A549 (cell line): Measurements from ENCODE around the gene TEX36. TPM values are rescaled to one million over a fixed set of nuclear protein-coding genes. Genes with fewer than 3 reads are reported as not detected.

Experiments
- ATAC-seq, 2 experiments: fragments of 200-7000 bp in 1 of 2; fragments of >200 bp in 1 of 2; cut with Nextera tagmentation in 1 of 2; cut with Tn5 transposase in 1 of 2; 3 replicates each; pipeline versions ENCODE4 v1.8.0 to v1.9.1; 2018 to 2020; ENCODE audit warnings: mild to moderate bottlenecking in 1 of 2, moderate library complexity in 1 of 2
- CTCF ChIA-PET: fragments of 300-600 bp; sonication (Branson Sonifier 250); formaldehyde crosslinking; extraction: SDS; loops from one replicate; lab custom pipeline; 2021; ENCODE audit warnings: antibody characterized with exemption, inconsistent platforms; lab: Yijun Ruan, JAX
- POLR2A ChIA-PET: fragments of 350-600 bp; formaldehyde crosslinking; extraction: SDS; loops from one replicate; lab custom pipeline; 2021; ENCODE audit warnings: antibody characterized with exemption, inconsistent platforms; lab: Yijun Ruan, JAX
- DNase-seq, 2 experiments: peaks; one replicate each; pipeline versions ENCODE4 v3.0.0 to v3.0.0-alpha.2; 2011 to 2016; ENCODE audit warnings: low read depth in 1 of 2, low spot score in 1 of 2
- FAIRE-seq: peaks from 2 replicates; lab custom pipeline; 2011; peaks lifted over from hg19 to GRCh38; lab: Jason Lieb, UNC
- H3K27ac ChIP-seq, 2 experiments: fragments of >200 bp; sonication (Bioruptor Twin); formaldehyde crosslinking; 3 replicates each; pipeline ENCODE4 v1.5.1; 2016 to 2017
- H3K4me1 ChIP-seq: fragments of >200 bp; sonication (Bioruptor Twin); formaldehyde crosslinking; 3 replicates; pipeline ENCODE4 v1.6.1; 2016
- H3K4me2 ChIP-seq: fragments of >200 bp; sonication (Bioruptor Twin); formaldehyde crosslinking; 3 replicates; pipeline ENCODE4 v1.6.1; 2016
- H3K4me3 ChIP-seq: fragments of >200 bp; sonication (Bioruptor Twin); formaldehyde crosslinking; 3 replicates; pipeline ENCODE4 v1.5.1; 2016
- H3K9me3 ChIP-seq: fragments of >200 bp; sonication (Bioruptor Twin); formaldehyde crosslinking; 3 replicates; pipeline ENCODE4 v1.6.1; 2016
- BCL3 ChIP-seq: fragments of >200 bp; sonication (Bioruptor Twin); formaldehyde crosslinking; IDR thresholded peaks from 3 replicates; pipeline ENCODE4 v1.6.1; 2016
- BHLHE40 ChIP-seq: IDR thresholded peaks from 2 replicates; pipeline ENCODE4 v1.6.1; 2012; ENCODE audit warnings: low read depth, low read length, inconsistent platforms
- CBX2 ChIP-seq: fragments of 200-600 bp; sonication (generic); IDR thresholded peaks from 2 replicates; pipeline ENCODE4 v1.6.1; 2016; ENCODE audit warnings: low read depth, mild to moderate bottlenecking, borderline replicate concordance
- CBX8 ChIP-seq: fragments of 200-600 bp; sonication (generic); IDR thresholded peaks from 2 replicates; pipeline ENCODE4 v1.6.1; 2016
- CHD4 ChIP-seq: fragments of 200-600 bp; sonication (generic); IDR thresholded peaks from 2 replicates; pipeline ENCODE4 v1.6.1; 2016; ENCODE audit warnings: antibody characterized with exemption, mild to moderate bottlenecking, borderline replicate concordance
- E2F6 ChIP-seq: IDR thresholded peaks from 2 replicates; pipeline ENCODE4 v1.6.1; 2012; ENCODE audit warnings: low read depth, borderline replicate concordance
- EHMT2 ChIP-seq: fragments of 200-600 bp; sonication (generic); IDR thresholded peaks from 2 replicates; pipeline ENCODE4 v1.6.1; 2016; ENCODE audit warnings: antibody characterized with exemption, low read depth, mild to moderate bottlenecking, moderate library complexity
- ELK1 ChIP-seq: fragments of 150-350 bp; IDR thresholded peaks from 2 replicates; pipeline ENCODE4 v1.6.1; 2014; ENCODE audit warnings: low read depth, mild to moderate bottlenecking, low read length
- GATA3 ChIP-seq: IDR thresholded peaks from 2 replicates; pipeline ENCODE4 v1.6.1; 2012; ENCODE audit warnings: borderline replicate concordance
- HDAC2 ChIP-seq: fragments of 200-600 bp; sonication (generic); IDR thresholded peaks from 2 replicates; pipeline ENCODE4 v1.6.1; 2016
- HES2 ChIP-seq: fragments of >200 bp; sonication (Bioruptor Twin); formaldehyde crosslinking; IDR thresholded peaks from 2 replicates; pipeline ENCODE4 v1.6.1; 2016
- HOXA7 ChIP-seq: fragments of 250-450 bp; sonication (Bioruptor Pico); IDR thresholded peaks from 2 replicates; pipeline ENCODE4 v1.5.0; 2020; ENCODE audit warnings: mild to moderate bottlenecking, moderate library complexity
- PBX3 ChIP-seq: IDR thresholded peaks from 2 replicates; pipeline ENCODE4 v1.6.1; 2012
- PHF8 ChIP-seq: fragments of 200-600 bp; sonication (generic); IDR thresholded peaks from 2 replicates; pipeline ENCODE4 v1.6.1; 2016; ENCODE audit warnings: low read depth, mild to moderate bottlenecking, antibody characterized with exemption, moderate library complexity, borderline replicate concordance
- RCOR1 ChIP-seq: fragments of 150-350 bp; IDR thresholded peaks from 2 replicates; pipeline ENCODE4 v1.6.1; 2014; ENCODE audit warnings: antibody characterized with exemption, low read length, low read depth
- SMC3 ChIP-seq: fragments of >200 bp; sonication (Bioruptor Twin); formaldehyde crosslinking; IDR thresholded peaks from 3 replicates; pipeline ENCODE4 v1.6.1; 2018; ENCODE audit warnings: inconsistent platforms
- SREBF2 ChIP-seq: fragments of 450-650 bp; IDR thresholded peaks from 2 replicates; pipeline ENCODE4 v1.6.1; 2014; ENCODE audit warnings: mild to moderate bottlenecking, moderate library complexity
- TFCP2L1 ChIP-seq: fragments of 250-450 bp; sonication (Bioruptor Pico); IDR thresholded peaks from 2 replicates; pipeline ENCODE4 v1.5.0; 2021; ENCODE audit warnings: mild to moderate bottlenecking
- ZSCAN20 ChIP-seq: fragments of 250-450 bp; sonication (Bioruptor Pico); IDR thresholded peaks from 2 replicates; pipeline ENCODE4 v1.8.0; 2022; ENCODE audit warnings: mild to moderate bottlenecking, moderate library complexity
- WGBS: methylation state at CpG from one replicate; pipeline ENCODE4 v1.1.6; 2017; ENCODE audit errors: missing lambda C conversion rate; 5-methylcytosine and 5-hydroxymethylcytosine counted together
- polyA plus RNA-seq, 4 experiments: library from polyadenylated mRNA; depleted of rRNA in 3 of 4; stranded (reverse); fragments of >200 nt; fragmentation: RNase III in 1 of 4; extraction: RNeasy Plus Mini Kit Qiagen cat#74134 plus additional on column Dnase treatment in 1 of 4; gene quantifications; 2 replicates in 3 of 4; 3 replicates in 1 of 4; pipeline ENCODE4 v1.2.3, GENCODE V29; 2011 to 2017

TEX36 gene
- polyA plus RNA-seq, 2 of the 4 experiments (the other 2 are of a cell fraction) = not detected

GRCh38 chr10:125628104-125629049 lies 54.6 kb downstream of the TEX36 start:
- no peak overlapping the region for H3K4me3 ChIP-seq
- no peaks in the 10 kb centered on the region for H3K4me1 ChIP-seq
- ATAC-seq (no peak), FAIRE-seq (no peak), DNase-seq (no peak)
- CTCF ChIA-PET = interaction anchor here (1.0 to 2.7 kb wide), 3 partner anchors 8 to 580 kb away, joined by 3 to 11 read pairs (median 7); no protein-coding TSS in a partner anchor
- POLR2A ChIA-PET = no interaction called here
- no peak overlapping the region for H3K27ac ChIP-seq
- H3K4me2 ChIP-seq = no peak overlapping the region
- 65% methylated on average over 11 of the region's 11 CpGs for WGBS
- H3K9me3 ChIP-seq = no peaks in the 10 kb centered on the region
- TF ChIP-seq EHMT2 (no peak), PBX3 (no peak), TFCP2L1 (CRISPR knock-in tag) (no peak), HDAC2 (no peak), HES2 (no peak), GATA3 (no peak)

- no peak for TF ChIP-seq E2F6
- no peak for TF ChIP-seq CHD4
- no peak for TF ChIP-seq ELK1
- TF ChIP-seq PHF8 = no peak
- no peak for TF ChIP-seq BHLHE40
- no peak for TF ChIP-seq ZSCAN20 (CRISPR knock-in tag)
- TF ChIP-seq SREBF2 = no peak
- no peak for TF ChIP-seq CBX8
- TF ChIP-seq RCOR1 = no peak
- no peak for TF ChIP-seq HOXA7 (CRISPR knock-in tag)
- no peak for TF ChIP-seq BCL3
- no peak for TF ChIP-seq CBX2
- no peak for TF ChIP-seq SMC3
- H3K4me2 ChIP-seq = no peak overlapping the region
- no peak overlapping the region for H3K4me3 ChIP-seq
- FAIRE-seq (no peak), DNase-seq (no peak), ATAC-seq (no peak)
- H3K27ac ChIP-seq = no peak overlapping the region
- H3K9me3 ChIP-seq = no peaks in the 10 kb centered on the region
- no peaks in the 10 kb centered on the region for H3K4me1 ChIP-seq
- ChIA-PET CTCF (interaction anchor here (2.7 kb wide), 1 partner anchor 7 kb away, joined by 11 read pairs; no protein-coding TSS in a partner anchor), POLR2A (no interaction called here)
- WGBS = 46% methylated on average over 4 of the region's 4 CpGs
Measured at GRCh38 chr10:125627646-125628045, 55.3 kb downstream of the TEX36 start.
